ENCODE measurements around the gene MRPL9.

DNA sequence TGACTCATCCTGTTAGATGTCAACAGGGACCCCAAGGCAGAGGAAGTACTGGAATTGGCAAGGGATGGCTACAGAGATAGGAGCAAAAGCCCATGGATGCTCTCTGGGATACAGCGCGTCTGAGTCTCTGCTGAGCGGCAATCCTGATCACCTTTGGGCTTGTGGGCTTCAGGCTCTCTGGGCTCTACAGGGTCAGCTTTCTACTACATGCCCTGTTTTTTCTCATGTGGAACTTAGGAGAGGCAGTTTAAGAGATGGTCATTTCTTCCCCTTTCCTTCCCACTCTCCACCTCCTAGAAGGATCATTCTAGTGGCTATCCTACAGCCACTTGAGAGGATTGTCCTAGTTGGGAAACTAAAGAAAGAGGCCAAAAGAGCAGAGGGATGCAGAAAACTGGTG is 40.6 kb upstream of the MRPL9 start:
- TF ChIP-seq, protein P1, sequence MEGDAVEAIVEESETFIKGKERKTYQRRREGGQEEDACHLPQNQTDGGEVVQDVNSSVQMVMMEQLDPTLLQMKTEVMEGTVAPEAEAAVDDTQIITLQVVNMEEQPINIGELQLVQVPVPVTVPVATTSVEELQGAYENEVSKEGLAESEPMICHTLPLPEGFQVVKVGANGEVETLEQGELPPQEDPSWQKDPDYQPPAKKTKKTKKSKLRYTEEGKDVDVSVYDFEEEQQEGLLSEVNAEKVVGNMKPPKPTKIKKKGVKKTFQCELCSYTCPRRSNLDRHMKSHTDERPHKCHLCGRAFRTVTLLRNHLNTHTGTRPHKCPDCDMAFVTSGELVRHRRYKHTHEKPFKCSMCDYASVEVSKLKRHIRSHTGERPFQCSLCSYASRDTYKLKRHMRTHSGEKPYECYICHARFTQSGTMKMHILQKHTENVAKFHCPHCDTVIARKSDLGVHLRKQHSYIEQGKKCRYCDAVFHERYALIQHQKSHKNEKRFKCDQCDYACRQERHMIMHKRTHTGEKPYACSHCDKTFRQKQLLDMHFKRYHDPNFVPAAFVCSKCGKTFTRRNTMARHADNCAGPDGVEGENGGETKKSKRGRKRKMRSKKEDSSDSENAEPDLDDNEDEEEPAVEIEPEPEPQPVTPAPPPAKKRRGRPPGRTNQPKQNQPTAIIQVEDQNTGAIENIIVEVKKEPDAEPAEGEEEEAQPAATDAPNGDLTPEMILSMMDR (IDR thresholded peaks at IDR 0.05), result no peak
- no peak for TF ChIP-seq POLR2A (IDR thresholded peaks at IDR 0.05)
